Ishikawa (cell line): ENCODE data around the gene B4GALT2.

Source experiments
- EGR1 ChIP-seq: IDR thresholded peaks from 2 replicates; pipeline ENCODE4 v1.6.1; 2012
- YY1 ChIP-seq: IDR thresholded peaks from 2 replicates; pipeline ENCODE4 v1.6.1; 2012; ENCODE audit warnings: low read depth

- 0 out of 2 replicates have a peak, but pooled peaks have one; percentile 4 for TF ChIP-seq EGR1
- TF ChIP-seq YY1, result peak; percentile 69; the same call in 1 of the 2 replicates
Observed at GRCh38 chr1:43974443-43975248, 4.4 kb upstream of the B4GALT2 start, which contains the start of gene ATP6V0B.
